Panc1 (cell line): ENCODE measurements around the gene FCMR.

Experiments
- POLR2AphosphoS5 ChIP-seq: IDR thresholded peaks from 2 replicates; pipeline ENCODE4 v1.6.1; 2012; ENCODE audit warnings: mild to moderate bottlenecking, low read depth, low read length, moderate library complexity
- SIN3A ChIP-seq: IDR thresholded peaks from 2 replicates; pipeline ENCODE4 v1.6.1; 2012; ENCODE audit warnings: low read depth, mild to moderate bottlenecking, low read length, moderate library complexity, borderline replicate concordance; ENCODE audit not compliant: insufficient read depth
- TCF7L2 ChIP-seq: IDR thresholded peaks from 2 replicates; pipeline ENCODE4 v1.6.1; 2011; ENCODE audit warnings: mild to moderate bottlenecking, low read depth, low read length, inconsistent platforms
- TF ChIP-seq, protein P1 (sequence below): fragments of 450-650 bp; IDR thresholded peaks from 2 replicates; pipeline ENCODE4 v1.5.1; 2017; ENCODE audit warnings: mild to moderate bottlenecking
- TF ChIP-seq, protein P2 (sequence below), 2 experiments: IDR thresholded peaks; 2 replicates each; pipeline ENCODE4 v1.6.1; 2011 to 2012; ENCODE audit warnings: low read depth in 2 of 2, control low read depth in 1 of 2, low read length in 1 of 2, mild to moderate bottlenecking in 1 of 2, moderate library complexity in 1 of 2; ENCODE audit not compliant: insufficient read depth in 1 of 2

DNA sequence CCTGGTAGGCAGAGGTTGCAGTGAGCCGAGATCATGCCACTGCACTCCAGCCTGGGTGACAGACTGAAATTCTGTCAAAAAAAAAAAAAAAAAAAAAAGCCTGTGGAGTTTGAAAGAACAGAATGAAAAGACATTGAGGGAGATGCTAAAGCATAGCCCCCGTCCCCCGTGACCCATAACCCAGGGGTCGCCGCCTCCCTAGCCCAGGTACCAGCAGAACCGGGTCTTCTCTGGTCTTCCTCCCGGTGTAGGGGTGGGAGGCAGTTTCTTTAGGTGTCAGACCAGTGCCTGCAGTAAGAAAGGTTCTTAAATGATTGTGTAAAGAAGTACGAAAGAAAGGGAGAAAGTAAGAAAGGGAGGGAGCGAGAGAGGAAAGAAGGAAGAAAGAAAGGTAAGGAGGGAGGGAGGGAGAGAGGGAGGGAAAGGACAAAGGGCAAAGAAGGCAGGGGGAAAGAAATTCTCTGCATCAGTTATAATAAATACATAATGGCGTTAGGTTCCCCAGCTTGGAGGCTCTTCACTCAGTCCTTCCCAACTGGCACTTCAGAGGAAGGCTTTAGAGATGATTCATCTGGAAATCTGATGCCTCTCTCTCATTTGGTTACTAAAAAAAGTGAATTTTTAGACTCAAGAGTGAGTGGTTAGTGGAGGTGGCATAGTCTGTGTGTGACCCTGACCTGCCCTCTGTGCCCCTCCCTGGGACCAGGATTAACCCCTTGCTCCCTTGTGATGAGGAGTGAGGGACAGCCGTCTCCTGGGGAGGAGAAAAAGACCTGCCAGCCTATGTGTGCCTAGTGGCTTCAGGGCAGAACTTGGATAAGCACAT, 23.4 kb downstream of the FCMR start:
- TF ChIP-seq, protein P1, sequence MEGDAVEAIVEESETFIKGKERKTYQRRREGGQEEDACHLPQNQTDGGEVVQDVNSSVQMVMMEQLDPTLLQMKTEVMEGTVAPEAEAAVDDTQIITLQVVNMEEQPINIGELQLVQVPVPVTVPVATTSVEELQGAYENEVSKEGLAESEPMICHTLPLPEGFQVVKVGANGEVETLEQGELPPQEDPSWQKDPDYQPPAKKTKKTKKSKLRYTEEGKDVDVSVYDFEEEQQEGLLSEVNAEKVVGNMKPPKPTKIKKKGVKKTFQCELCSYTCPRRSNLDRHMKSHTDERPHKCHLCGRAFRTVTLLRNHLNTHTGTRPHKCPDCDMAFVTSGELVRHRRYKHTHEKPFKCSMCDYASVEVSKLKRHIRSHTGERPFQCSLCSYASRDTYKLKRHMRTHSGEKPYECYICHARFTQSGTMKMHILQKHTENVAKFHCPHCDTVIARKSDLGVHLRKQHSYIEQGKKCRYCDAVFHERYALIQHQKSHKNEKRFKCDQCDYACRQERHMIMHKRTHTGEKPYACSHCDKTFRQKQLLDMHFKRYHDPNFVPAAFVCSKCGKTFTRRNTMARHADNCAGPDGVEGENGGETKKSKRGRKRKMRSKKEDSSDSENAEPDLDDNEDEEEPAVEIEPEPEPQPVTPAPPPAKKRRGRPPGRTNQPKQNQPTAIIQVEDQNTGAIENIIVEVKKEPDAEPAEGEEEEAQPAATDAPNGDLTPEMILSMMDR, result no peak
- no peak for TF ChIP-seq POLR2AphosphoS5
- TF ChIP-seq, protein P2, sequence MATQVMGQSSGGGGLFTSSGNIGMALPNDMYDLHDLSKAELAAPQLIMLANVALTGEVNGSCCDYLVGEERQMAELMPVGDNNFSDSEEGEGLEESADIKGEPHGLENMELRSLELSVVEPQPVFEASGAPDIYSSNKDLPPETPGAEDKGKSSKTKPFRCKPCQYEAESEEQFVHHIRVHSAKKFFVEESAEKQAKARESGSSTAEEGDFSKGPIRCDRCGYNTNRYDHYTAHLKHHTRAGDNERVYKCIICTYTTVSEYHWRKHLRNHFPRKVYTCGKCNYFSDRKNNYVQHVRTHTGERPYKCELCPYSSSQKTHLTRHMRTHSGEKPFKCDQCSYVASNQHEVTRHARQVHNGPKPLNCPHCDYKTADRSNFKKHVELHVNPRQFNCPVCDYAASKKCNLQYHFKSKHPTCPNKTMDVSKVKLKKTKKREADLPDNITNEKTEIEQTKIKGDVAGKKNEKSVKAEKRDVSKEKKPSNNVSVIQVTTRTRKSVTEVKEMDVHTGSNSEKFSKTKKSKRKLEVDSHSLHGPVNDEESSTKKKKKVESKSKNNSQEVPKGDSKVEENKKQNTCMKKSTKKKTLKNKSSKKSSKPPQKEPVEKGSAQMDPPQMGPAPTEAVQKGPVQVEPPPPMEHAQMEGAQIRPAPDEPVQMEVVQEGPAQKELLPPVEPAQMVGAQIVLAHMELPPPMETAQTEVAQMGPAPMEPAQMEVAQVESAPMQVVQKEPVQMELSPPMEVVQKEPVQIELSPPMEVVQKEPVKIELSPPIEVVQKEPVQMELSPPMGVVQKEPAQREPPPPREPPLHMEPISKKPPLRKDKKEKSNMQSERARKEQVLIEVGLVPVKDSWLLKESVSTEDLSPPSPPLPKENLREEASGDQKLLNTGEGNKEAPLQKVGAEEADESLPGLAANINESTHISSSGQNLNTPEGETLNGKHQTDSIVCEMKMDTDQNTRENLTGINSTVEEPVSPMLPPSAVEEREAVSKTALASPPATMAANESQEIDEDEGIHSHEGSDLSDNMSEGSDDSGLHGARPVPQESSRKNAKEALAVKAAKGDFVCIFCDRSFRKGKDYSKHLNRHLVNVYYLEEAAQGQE (IDR thresholded peaks at IDR 0.05; ENCODE audit: insufficient read depth in 1 of 2, low read depth in 2 of 2, low read length in 1 of 2), result no peak
- TF ChIP-seq TCF7L2, result no peak
- no peak for TF ChIP-seq SIN3A
